Panc1 (cell line): ENCODE measurements around the gene TNRC18. TPM values are rescaled to one million over a fixed set of nuclear protein-coding genes. Genes with fewer than 3 reads are reported as not detected.

Source experiments
- ATAC-seq: fragments of 200-7000 bp; cut with Tn5 transposase; 2 replicates; pipeline ENCODE4 v1.9.1; 2020; ENCODE audit warnings: mild to moderate bottlenecking, moderate library complexity
- BruUV-seq: library from RNA; stranded (reverse); fragments of 400-500 nt; replicated peaks from 2 replicates; lab custom pipeline; 2021; lab: Mats Ljungman, UMichigan
- CTCF ChIA-PET: fragments of 300-600 bp; sonication (Branson Sonifier 250); formaldehyde crosslinking; loops from one replicate; lab custom pipeline; 2022; ENCODE audit warnings: antibody characterized with exemption; lab: Charles Lee
- POLR2A ChIA-PET: fragments of 300-600 bp; sonication (Branson Sonifier 250); formaldehyde crosslinking; loops from one replicate; lab custom pipeline; 2022; ENCODE audit warnings: antibody characterized with exemption; lab: Charles Lee
- DNase-seq: peaks from one replicate; pipeline ENCODE4 v3.0.0-alpha.2; 2010; ENCODE audit warnings: low read depth, low spot score
- H3K27ac ChIP-seq: 2 replicates; pipeline ENCODE4 v1.5.1; 2011; ENCODE audit warnings: mild to moderate bottlenecking, low read length, inconsistent platforms
- H3K27me3 ChIP-seq: fragments of 200-500 bp; sonication (Bioruptor generic); 2 replicates; pipeline ENCODE4 v1.6.0; 2014; ENCODE audit warnings: low read length, inconsistent platforms; ENCODE audit not compliant: control insufficient read depth, insufficient read depth
- H3K36me3 ChIP-seq: fragments of 200-500 bp; sonication (Bioruptor generic); 2 replicates; pipeline ENCODE4 v1.5.1; 2014; ENCODE audit warnings: inconsistent platforms, mild to moderate bottlenecking, low read length, moderate library complexity; ENCODE audit not compliant: control insufficient read depth, insufficient read depth
- H3K4me1 ChIP-seq: 2 replicates; pipeline ENCODE4 v1.5.1; 2011; ENCODE audit warnings: inconsistent platforms, mild to moderate bottlenecking, low read length, moderate library complexity; ENCODE audit not compliant: control insufficient read depth, insufficient read depth
- H3K4me3 ChIP-seq, 2 experiments: 2 replicates each; pipeline ENCODE4 v1.5.1; 2011 to 2012; ENCODE audit warnings: low read depth in 2 of 2, low read length in 2 of 2, mild to moderate bottlenecking in 2 of 2, inconsistent platforms in 1 of 2, moderate library complexity in 1 of 2
- H3K9me3 ChIP-seq: fragments of 200-500 bp; sonication (Bioruptor generic); 2 replicates; pipeline ENCODE4 v1.5.1; 2014; ENCODE audit warnings: low read depth, mild to moderate bottlenecking, inconsistent platforms, low read length, moderate library complexity; ENCODE audit not compliant: control insufficient read depth, insufficient read depth
- POLR2AphosphoS5 ChIP-seq: IDR thresholded peaks from 2 replicates; pipeline ENCODE4 v1.6.1; 2012; ENCODE audit warnings: mild to moderate bottlenecking, low read depth, low read length, moderate library complexity
- SIN3A ChIP-seq: IDR thresholded peaks from 2 replicates; pipeline ENCODE4 v1.6.1; 2012; ENCODE audit warnings: low read depth, mild to moderate bottlenecking, low read length, moderate library complexity, borderline replicate concordance; ENCODE audit not compliant: insufficient read depth
- TCF7L2 ChIP-seq: IDR thresholded peaks from 2 replicates; pipeline ENCODE4 v1.6.1; 2011; ENCODE audit warnings: mild to moderate bottlenecking, low read depth, low read length, inconsistent platforms
- in situ Hi-C: cut with HindIII; loops from 2 replicates; pipeline ENCODE4 v1.10.0; 2016; ENCODE audit warnings: low sequenced_read_pairs, low pct_unique_long_range_greater_than_20kb
- intact Hi-C: fragments of 100-400 bp; cut with micrococcal nuclease; formaldehyde crosslinking; loops from one replicate; pipeline ENCODE4 v1.10.0; 2022; ENCODE audit not compliant: unreplicated experiment
- total RNA-seq: library from RNA; stranded (reverse); gene quantifications from one replicate; pipeline ENCODE4 v1.2.1, GENCODE V29; 2021; ENCODE audit not compliant: unreplicated experiment
- TF ChIP-seq, protein P1 (sequence below): fragments of 450-650 bp; IDR thresholded peaks from 2 replicates; pipeline ENCODE4 v1.5.1; 2017; ENCODE audit warnings: mild to moderate bottlenecking
- TF ChIP-seq, protein P2 (sequence below), 2 experiments: IDR thresholded peaks; 2 replicates each; pipeline ENCODE4 v1.6.1; 2011 to 2012; ENCODE audit warnings: low read depth in 2 of 2, control low read depth in 1 of 2, low read length in 1 of 2, mild to moderate bottlenecking in 1 of 2, moderate library complexity in 1 of 2; ENCODE audit not compliant: insufficient read depth in 1 of 2

TNRC18 gene
- total RNA-seq, 1 experiment from 2014 or later: 148 TPM

DNA sequence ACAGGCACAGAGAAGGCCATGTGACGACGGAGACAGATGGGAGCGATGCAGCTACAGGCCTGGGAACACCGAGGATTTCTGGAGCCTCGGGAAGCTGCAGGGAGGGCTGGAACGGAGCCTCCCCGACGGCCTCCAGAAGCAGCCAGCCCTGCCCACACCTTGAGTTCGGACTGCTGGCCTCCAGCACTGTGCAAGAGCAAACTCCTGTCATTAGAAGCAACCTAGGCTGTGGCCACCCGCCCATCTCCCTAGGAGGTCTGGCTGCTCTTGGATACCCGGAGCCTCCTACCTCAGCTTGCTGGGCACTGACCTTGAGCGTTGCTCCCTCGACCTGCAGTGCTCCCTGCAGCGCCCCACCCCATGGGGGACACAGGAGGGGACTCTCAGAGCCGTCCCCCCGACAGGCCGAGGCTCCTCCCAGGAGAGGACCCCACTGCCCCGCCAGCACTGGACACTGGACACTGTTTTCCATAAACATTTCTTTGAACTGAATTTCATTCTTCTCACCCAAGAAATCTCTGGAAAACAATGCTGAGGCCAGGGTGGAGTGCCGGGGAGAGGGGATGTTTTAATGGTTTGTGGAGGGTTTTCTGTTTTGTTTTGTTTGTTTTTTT lies 22.5 kb upstream of the TNRC18 start:
- Histone ChIP-seq H3K27me3 (no peaks in the 10 kb centered on the region), H3K4me3 (no peak overlapping the region), H3K36me3 (no peaks in the 10 kb centered on the region), H3K9me3 (no peaks in the 10 kb centered on the region), H3K4me1 (peaks cover 26% of the 10 kb centered on the region), H3K27ac (no peak overlapping the region)
- ChIA-PET POLR2A (no interaction called here), CTCF (interaction anchor here (0.6 kb wide), 1 partner anchor 172 kb away, joined by 5 read pairs; no protein-coding TSS in a partner anchor)
- in situ Hi-C loops: no loop called here
- peak; percentile 52; the same call in 1 of the 2 replicates for TF ChIP-seq POLR2AphosphoS5
- TF ChIP-seq, protein P1, sequence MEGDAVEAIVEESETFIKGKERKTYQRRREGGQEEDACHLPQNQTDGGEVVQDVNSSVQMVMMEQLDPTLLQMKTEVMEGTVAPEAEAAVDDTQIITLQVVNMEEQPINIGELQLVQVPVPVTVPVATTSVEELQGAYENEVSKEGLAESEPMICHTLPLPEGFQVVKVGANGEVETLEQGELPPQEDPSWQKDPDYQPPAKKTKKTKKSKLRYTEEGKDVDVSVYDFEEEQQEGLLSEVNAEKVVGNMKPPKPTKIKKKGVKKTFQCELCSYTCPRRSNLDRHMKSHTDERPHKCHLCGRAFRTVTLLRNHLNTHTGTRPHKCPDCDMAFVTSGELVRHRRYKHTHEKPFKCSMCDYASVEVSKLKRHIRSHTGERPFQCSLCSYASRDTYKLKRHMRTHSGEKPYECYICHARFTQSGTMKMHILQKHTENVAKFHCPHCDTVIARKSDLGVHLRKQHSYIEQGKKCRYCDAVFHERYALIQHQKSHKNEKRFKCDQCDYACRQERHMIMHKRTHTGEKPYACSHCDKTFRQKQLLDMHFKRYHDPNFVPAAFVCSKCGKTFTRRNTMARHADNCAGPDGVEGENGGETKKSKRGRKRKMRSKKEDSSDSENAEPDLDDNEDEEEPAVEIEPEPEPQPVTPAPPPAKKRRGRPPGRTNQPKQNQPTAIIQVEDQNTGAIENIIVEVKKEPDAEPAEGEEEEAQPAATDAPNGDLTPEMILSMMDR: no peak
- BruUV-seq: TSS peak; percentile 40
- intact Hi-C loops: no loop called here
- no peak for DNase-seq
- ATAC-seq: peak; percentile 50

DNA sequence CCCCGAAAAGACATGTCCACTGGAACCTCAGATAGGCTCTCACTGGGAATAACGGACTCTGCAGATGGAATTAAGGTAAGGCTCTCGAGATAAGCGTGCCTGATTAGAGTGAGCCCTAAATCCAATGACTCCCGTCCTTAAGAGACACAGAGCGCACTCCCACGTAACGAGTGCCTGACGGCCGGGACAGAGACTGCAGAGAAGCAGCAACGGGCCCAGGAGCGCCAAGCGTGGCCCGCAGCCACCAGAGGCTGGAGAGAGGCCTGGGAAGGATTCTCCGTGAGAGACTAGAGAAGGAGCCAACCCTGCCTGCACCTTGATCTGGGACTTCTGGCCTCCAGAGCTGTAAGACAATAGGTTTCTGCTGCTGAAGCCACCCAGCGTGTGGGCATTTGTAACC lies 20.0 kb upstream of the TNRC18 start:
- no TSS peak for BruUV-seq
- no peak for TF ChIP-seq POLR2AphosphoS5
- TF ChIP-seq SIN3A: no peak
- TF ChIP-seq, protein P1: no peak
- TF ChIP-seq TCF7L2: no peak
- no peak for ATAC-seq
- intact Hi-C loops (no loop called here), in situ Hi-C loops (no loop called here)
- H3K4me1 ChIP-seq: peaks cover 18% of the 10 kb centered on the region
- no peak for DNase-seq
- H3K9me3 ChIP-seq: no peaks in the 10 kb centered on the region
- no peaks in the 10 kb centered on the region for H3K27me3 ChIP-seq
- POLR2A ChIA-PET: no interaction called here
- no peak overlapping the region for H3K4me3 ChIP-seq
- no peaks in the 10 kb centered on the region for H3K36me3 ChIP-seq
- CTCF ChIA-PET: no interaction called here
- no peak overlapping the region for H3K27ac ChIP-seq

DNA sequence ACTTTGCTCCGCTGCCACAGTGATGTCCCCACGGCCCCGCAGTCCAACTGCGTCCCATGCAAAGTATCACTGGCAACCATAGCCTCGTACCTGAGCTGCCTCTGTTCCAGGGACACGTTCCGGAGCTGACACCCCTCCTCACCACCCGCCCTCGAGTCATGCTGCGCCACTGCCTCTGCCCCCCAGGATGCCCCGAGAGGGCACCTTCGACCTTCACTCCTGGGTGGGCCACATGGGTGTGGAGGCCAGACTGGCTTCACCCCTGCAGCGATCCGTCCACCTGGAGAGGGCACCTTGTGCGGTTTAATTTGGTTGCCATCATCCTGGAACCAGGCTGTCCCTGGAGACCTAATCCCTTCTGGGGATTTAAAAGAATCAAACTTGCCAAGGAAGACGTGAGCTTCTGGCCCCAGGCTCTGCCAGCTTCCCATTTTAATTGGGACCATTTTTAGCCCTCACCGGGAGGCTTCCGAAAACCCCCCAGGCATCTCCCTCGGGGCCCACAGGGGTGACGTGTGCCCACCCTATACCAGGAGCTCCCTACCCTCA lies 19.2 kb upstream of the TNRC18 start:
- no peak for TF ChIP-seq SIN3A
- no peak for TF ChIP-seq TCF7L2
- TF ChIP-seq, protein P1: no peak
- TF ChIP-seq, protein P2, sequence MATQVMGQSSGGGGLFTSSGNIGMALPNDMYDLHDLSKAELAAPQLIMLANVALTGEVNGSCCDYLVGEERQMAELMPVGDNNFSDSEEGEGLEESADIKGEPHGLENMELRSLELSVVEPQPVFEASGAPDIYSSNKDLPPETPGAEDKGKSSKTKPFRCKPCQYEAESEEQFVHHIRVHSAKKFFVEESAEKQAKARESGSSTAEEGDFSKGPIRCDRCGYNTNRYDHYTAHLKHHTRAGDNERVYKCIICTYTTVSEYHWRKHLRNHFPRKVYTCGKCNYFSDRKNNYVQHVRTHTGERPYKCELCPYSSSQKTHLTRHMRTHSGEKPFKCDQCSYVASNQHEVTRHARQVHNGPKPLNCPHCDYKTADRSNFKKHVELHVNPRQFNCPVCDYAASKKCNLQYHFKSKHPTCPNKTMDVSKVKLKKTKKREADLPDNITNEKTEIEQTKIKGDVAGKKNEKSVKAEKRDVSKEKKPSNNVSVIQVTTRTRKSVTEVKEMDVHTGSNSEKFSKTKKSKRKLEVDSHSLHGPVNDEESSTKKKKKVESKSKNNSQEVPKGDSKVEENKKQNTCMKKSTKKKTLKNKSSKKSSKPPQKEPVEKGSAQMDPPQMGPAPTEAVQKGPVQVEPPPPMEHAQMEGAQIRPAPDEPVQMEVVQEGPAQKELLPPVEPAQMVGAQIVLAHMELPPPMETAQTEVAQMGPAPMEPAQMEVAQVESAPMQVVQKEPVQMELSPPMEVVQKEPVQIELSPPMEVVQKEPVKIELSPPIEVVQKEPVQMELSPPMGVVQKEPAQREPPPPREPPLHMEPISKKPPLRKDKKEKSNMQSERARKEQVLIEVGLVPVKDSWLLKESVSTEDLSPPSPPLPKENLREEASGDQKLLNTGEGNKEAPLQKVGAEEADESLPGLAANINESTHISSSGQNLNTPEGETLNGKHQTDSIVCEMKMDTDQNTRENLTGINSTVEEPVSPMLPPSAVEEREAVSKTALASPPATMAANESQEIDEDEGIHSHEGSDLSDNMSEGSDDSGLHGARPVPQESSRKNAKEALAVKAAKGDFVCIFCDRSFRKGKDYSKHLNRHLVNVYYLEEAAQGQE (IDR thresholded peaks at IDR 0.05; ENCODE audit: insufficient read depth in 1 of 2, low read depth in 2 of 2, low read length in 1 of 2): no peak
- no peak for TF ChIP-seq POLR2AphosphoS5
- Histone ChIP-seq H3K4me1 (peaks cover 18% of the 10 kb centered on the region), H3K27ac (no peak overlapping the region), H3K4me3 (no peak overlapping the region), H3K27me3 (no peaks in the 10 kb centered on the region), H3K36me3 (no peaks in the 10 kb centered on the region), H3K9me3 (peaks cover 1% of the 10 kb centered on the region; the same call in 1 of the 2 replicates)
- DNase-seq (no peak), ATAC-seq (no peak)
- POLR2A ChIA-PET: interaction anchor here (0.7 kb wide), 1 partner anchor 12 kb away, joined by 4 read pairs; no protein-coding TSS in a partner anchor
- in situ Hi-C loops: no loop called here
- CTCF ChIA-PET: interaction anchor here (0.6 kb wide), 1 partner anchor 177 kb away, joined by 3 read pairs; no protein-coding TSS in a partner anchor
- intact Hi-C loops: no loop called here
- no TSS peak for BruUV-seq
